Stimulated activated effector memory CD8-positive, alpha-beta T cell treated with anti-CD3 and anti-CD28 coated beads, Interleukin-12 subunit alpha, Interleukin-12 subunit beta, amount 100 ng/mL, for 72 hours (primary cell): ENCODE results near the gene FCGR1A.
"Not testable (repeated sequence)": the region's sequence is repeated elsewhere in the genome, so short reads cannot be mapped to it uniquely, and the experiment has no call there.

Source experiments
- ATAC-seq: fragments of 150-1000 bp; cut with Tn5 transposase; 2 replicates; pipeline ENCODE4 v1.10.0; 2021
- DNase-seq, 2 donors: peaks; one replicate each; pipeline ENCODE4 v3.0.0; 2021 to 2022; ENCODE audit warnings: low spot score in 2 of 2
- H3K27ac Mint-ChIP-seq: one replicate; pipeline ENCODE4 v1.8.0; 2022; ENCODE audit warnings: mild to moderate bottlenecking, mixed read lengths
- H3K36me3 Mint-ChIP-seq: one replicate; pipeline ENCODE4 v1.8.0; 2022; ENCODE audit warnings: mild to moderate bottlenecking, mixed read lengths
- H3K4me1 Mint-ChIP-seq: one replicate; pipeline ENCODE4 v1.8.0; 2022; ENCODE audit warnings: mixed read lengths
- H3K4me3 Mint-ChIP-seq: one replicate; pipeline ENCODE4 v1.8.0; 2022; ENCODE audit warnings: mild to moderate bottlenecking, mixed read lengths
- H3K9me3 Mint-ChIP-seq: one replicate; pipeline ENCODE4 v1.8.0; 2022; ENCODE audit warnings: mixed read lengths

FCGR1A gene

DNA sequence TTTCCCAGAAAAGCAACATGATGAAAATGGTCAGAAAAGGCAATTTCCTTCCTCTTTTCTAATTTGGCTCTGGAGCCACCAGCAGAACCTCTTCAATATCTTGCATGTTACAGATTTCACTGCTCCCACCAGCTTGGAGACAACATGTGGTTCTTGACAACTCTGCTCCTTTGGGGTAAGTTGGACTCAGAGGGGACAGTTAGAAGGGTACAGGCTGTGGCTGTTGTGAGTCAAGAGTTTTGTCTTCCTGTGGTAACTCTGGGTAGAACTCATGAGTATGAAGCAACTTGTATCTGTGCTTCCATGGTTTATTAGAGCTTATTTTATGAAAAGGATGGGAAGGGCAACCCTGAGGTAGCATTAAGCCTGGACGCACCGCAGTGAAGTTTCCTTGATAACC is at the start of gene FCGR1A:
TSS of gene FCGR1A (plus strand) at position 95 of the 400 bp plus-strand sequence. CDS start at position 145, 50 bp downstream.
- H3K36me3 Mint-ChIP-seq, DNase-seq, H3K4me3 Mint-ChIP-seq, H3K9me3 Mint-ChIP-seq, H3K27ac Mint-ChIP-seq, H3K4me1 Mint-ChIP-seq: not testable (repeated sequence)
- peak; percentile 62 for ATAC-seq

DNA sequence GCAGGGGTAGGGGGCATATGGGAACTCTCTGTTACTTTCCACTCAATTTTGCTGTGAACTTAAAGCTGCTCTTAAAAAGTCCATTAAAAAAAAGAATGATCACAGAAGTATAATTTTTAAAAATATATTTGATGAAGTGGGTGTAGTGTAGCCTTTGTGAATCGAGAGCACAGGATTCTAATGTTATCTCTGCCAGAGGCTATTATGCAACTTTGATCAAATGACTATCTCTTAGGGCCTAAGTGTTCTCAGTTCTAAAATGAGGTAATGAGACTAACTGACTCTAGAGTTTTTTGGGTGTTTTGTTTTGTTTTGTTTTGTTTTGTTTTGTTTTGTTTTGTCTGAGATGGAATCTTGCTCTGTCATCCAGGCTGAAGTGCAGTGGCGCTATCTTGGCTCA is 49.7 kb upstream of the FCGR1A start:
- not testable (repeated sequence) for H3K36me3 Mint-ChIP-seq, H3K27ac Mint-ChIP-seq, H3K9me3 Mint-ChIP-seq, H3K4me1 Mint-ChIP-seq, ATAC-seq, DNase-seq, H3K4me3 Mint-ChIP-seq

DNA sequence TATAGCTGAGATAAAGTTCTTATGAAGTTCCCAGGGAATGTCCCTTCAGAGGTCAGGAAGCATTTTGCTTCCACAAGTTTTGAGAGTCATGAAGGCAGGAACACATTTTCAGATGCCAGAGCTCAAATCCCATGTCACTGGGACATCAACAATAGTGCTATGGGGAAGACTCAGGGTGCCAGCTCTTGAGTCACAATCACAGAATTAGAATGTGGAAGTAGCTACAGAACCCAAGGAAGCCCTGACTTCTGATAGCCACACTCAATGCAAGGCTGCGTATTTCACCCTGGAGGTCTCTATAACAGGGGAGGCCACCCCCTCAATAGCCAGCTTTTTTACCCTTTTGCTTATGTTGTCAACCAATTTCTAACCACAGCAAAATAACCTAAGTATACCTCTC is 47.8 kb upstream of the FCGR1A start:
- DNase-seq, ATAC-seq, H3K27ac Mint-ChIP-seq, H3K4me1 Mint-ChIP-seq, H3K4me3 Mint-ChIP-seq, H3K36me3 Mint-ChIP-seq, H3K9me3 Mint-ChIP-seq: not testable (repeated sequence)

DNA sequence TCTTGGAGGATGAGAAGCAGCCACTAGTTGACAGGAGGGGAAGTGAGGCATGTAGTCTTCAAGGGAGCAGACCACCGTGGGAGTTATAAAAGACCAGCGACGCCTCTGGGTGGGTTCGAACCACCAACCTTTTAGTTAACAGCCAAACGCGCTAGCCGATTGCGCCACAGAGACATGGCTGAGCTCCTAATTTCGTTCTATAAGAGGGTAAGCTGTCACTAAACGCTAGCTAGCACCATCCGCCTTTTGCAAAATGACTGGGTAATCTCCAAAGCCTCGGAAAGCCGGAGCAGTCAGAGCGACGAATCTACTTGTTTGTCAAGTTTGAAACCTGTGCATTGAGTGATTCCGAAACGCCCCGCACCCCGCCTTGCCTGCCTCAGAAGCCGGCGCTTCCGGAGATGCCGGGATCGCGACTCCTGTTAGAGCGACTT is 42.3 kb upstream of the FCGR1A start:
- not testable (repeated sequence) for H3K36me3 Mint-ChIP-seq, H3K9me3 Mint-ChIP-seq, H3K4me1 Mint-ChIP-seq
- peak overlapping the region; percentile 95 for H3K27ac Mint-ChIP-seq
- ATAC-seq = peak; percentile 88
- DNase-seq = peak; percentile 13 to 82
- H3K4me3 Mint-ChIP-seq = peak overlapping the region; percentile 43

DNA sequence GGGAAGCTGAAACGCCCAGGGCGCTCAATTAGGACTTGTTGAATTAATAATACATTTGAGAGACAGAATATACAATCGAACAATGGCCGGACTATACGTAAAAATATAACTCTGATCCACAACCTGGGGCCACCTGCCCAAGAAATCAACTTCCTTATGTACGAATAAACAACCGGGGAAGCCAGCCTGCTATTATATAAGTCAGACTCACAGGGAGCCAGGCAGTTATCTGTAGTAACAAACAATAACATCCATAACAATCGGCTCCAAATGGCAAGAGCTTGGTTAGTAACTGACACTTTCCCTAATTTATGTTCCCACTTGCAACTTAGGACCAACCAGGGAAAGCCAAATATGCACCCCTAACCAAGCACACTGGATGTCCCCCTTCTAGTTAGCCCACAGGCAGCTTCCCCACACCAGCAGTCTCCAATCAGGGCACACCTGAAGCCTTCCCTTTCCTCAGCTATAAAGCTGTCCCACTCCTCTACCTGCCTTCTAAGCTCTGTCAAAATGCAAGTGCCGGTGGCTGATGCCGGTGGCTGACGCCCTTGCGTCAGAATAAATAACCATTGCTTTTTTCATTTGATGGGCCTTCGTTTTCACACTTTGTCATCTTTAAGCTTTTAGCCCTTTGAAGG is 41.8 kb upstream of the FCGR1A start:
- H3K4me1 Mint-ChIP-seq, H3K9me3 Mint-ChIP-seq, H3K36me3 Mint-ChIP-seq, DNase-seq: not testable (repeated sequence)
- peak; percentile 27 for ATAC-seq
- H3K4me3 Mint-ChIP-seq = peak overlapping the region; percentile 43
- H3K27ac Mint-ChIP-seq = peak overlapping the region; percentile 95

DNA sequence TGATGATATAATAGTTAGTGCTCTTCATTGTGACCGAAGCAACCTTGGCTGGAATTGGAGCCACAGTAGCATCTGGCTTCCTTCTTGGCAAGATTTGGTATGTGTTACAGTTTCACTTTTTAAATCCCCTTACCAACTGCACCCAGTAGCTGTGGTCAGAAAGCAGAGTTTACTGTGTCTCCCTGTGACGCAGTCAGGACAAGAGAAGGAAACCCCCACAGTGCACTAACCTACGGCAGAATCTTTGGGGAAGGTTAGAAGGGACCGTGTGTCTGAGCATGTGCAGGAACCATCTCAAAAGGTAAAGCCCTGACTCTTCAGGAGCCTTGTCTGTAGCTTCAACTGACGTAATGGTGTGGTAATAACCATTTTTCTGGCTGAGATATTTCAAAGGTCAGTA is 40.6 kb upstream of the FCGR1A start:
- H3K4me1 Mint-ChIP-seq, ATAC-seq, H3K27ac Mint-ChIP-seq, H3K36me3 Mint-ChIP-seq, DNase-seq, H3K4me3 Mint-ChIP-seq, H3K9me3 Mint-ChIP-seq: not testable (repeated sequence)

DNA sequence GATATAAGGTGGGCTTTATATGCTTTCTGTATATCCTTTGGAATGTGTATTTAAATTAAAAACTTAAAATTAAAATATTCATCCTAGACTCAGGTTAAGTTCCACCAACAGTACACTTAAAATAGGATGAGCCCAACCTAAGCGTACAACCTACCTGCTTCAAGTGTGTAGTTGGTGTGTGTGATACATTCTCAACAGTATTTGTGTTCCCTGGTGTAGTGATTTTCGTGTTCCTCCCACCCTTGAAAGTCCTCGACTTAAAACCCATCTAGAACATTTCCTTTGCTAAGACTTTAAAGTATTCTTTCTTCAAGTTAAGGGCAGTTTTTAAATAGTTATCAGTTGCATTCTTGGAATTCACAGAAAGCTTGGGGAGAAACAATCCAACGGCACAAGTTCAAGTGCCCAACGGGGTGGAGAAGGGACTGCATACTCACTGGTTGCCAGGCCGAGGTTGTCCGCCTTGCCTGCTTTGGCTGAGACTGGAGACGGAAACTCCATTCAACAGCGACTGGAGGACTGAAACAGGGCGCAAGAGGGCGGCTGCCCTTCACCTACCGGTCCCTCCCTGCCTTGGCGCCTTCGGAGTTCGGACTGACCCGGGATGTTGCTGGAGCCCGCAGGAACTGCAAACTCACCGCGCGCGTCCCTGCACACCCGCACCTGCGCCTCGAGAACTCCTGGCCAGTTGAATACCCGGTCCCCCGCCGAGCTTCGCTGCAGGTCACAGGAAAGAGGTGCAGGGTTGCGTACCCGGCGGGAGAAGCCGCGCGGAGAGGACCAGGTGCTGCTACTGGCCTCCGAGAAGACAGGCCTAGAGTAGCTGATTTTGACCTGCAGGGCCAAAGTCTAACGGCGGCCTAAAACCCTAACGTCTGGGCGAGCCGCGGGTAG is 35.8 kb upstream of the FCGR1A start:
- peak overlapping the region; percentile 65 for H3K4me3 Mint-ChIP-seq
- not testable (repeated sequence) for H3K9me3 Mint-ChIP-seq, H3K36me3 Mint-ChIP-seq, H3K27ac Mint-ChIP-seq, DNase-seq, ATAC-seq
- H3K4me1 Mint-ChIP-seq = peaks cover 11% of the 10 kb centered on the region

DNA sequence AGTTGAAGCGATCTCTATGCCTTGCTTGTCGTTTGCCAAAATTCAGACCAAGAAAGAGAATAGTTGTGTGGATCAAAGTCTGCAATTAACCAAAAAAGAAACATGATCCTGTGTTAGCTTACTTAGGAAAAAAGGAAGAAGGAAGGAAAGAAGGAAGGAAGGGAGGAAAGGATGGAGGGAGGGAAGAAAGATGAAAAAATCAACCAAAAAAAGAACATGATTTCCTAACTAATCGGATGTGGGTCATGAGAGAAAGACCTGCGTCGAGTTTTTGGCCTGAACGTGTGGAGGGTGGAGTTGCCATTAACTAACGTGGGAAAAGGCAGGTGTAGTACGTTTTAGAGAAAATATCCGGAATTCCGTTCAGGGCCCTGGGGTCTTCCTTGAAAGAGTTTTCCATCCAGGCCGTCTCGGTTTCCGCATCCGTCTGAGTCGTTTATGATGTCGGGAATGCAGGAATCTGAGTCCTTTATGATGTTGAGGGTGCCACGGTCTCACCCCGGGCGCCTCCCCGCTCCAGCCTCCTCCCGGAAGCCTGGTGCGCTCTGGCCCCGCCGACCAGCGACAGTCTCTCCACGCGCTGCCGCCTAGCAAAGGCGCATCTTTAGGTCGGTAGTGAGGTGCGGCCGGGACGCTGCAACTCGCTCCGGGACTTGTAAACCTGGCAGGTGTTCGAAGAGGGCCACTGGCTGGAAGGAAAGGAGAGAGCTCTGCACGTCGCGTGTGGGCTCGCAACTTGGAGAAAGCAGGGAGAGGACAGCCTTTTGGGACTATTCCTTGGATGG is 34.9 kb upstream of the FCGR1A start:
- H3K36me3 Mint-ChIP-seq, H3K27ac Mint-ChIP-seq: not testable (repeated sequence)
- peak; percentile 72 for ATAC-seq

DNA sequence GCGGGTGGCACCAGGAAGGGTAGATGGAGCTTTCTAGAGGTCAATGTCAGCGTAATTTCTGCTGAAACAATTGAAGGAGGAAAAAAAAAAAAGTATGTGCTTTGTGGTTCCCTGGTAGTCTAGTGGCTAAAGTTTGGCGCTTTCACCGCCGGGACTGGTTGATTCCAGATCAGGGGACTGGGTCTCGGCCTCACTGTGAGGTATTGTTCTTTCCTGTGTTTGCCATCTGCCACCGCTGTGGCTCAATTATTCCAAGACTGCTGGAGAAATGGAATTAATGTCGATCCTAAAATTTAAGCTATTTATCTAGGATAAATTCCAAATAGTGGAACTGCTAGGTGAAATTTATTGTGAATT is 34.4 kb upstream of the FCGR1A start:
- DNase-seq, H3K9me3 Mint-ChIP-seq, H3K27ac Mint-ChIP-seq, H3K36me3 Mint-ChIP-seq, ATAC-seq: not testable (repeated sequence)
- Mint-ChIP-seq H3K4me1 (peaks cover 11% of the 10 kb centered on the region), H3K4me3 (peak overlapping the region; percentile 65)

More for the DNA sequence above, 34.9 kb upstream of the FCGR1A start:
- H3K4me3 Mint-ChIP-seq = peak overlapping the region; percentile 65
- DNase-seq, H3K9me3 Mint-ChIP-seq: not testable (repeated sequence)
- peaks cover 11% of the 10 kb centered on the region for H3K4me1 Mint-ChIP-seq

DNA sequence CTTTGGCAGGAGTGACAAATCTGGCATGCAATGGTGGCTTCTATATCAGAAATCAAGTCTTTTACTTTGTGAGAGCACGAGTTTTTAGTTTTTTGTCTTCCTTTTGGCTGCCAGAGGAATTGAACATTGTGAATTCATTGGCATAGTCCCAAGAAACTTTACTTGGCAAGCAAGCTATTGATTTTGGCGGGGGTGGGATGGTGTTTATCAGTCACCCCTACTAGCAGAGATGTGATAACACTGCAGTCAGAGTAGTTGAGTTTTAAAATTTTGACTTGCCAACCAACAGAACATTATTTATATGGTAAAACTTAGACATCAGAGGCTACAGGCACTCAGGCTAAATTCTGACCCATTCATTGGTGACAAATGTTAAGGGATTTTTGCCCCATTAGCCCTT is 31.9 kb upstream of the FCGR1A start:
- DNase-seq, H3K27ac Mint-ChIP-seq, H3K9me3 Mint-ChIP-seq, ATAC-seq, H3K36me3 Mint-ChIP-seq, H3K4me3 Mint-ChIP-seq: not testable (repeated sequence)
- H3K4me1 Mint-ChIP-seq = peaks cover 11% of the 10 kb centered on the region

DNA sequence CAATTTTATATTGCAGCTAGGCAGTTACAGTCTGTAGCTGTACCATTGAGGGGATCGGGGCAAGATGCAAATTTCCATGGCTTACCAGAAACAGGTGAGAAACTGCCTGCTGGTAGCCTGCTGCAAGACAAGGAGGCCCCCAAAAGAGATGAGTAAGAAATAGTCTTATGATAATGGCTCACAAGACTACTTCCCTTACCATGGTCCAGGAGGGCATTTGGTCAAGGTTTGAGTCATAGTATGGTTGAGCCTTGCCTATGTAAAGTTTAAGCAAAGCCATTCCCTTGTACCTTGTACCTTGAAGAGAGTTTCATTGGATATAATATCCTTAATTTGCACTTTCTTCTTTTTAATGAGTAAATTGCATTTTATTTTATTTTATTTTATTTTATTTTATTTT is 30.3 kb upstream of the FCGR1A start:
- peaks cover 10% of the 10 kb centered on the region for H3K4me1 Mint-ChIP-seq
- ATAC-seq, H3K27ac Mint-ChIP-seq, H3K36me3 Mint-ChIP-seq, H3K4me3 Mint-ChIP-seq, DNase-seq, H3K9me3 Mint-ChIP-seq: not testable (repeated sequence)

DNA sequence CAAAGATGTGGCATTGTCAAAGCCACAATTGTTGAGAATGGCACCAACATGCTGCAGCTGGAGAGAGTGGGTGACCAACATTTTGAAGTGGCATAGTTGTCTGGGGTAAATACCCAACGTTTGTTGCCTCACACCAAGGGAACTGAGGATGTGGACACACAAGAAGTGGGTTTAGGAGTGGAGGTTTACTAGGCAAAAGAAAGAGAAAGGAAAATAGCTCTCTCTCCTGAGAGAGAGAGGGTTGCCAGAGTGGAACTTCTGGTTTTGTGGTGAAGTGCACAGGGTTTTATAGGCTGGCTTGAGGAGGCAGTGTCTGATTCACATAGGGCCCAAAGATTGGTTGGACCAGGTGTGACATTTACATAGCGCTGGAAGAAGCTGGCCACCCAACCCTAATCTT is 29.0 kb upstream of the FCGR1A start:
- not testable (repeated sequence) for H3K4me1 Mint-ChIP-seq, H3K9me3 Mint-ChIP-seq, H3K4me3 Mint-ChIP-seq, DNase-seq, ATAC-seq, H3K27ac Mint-ChIP-seq, H3K36me3 Mint-ChIP-seq

DNA sequence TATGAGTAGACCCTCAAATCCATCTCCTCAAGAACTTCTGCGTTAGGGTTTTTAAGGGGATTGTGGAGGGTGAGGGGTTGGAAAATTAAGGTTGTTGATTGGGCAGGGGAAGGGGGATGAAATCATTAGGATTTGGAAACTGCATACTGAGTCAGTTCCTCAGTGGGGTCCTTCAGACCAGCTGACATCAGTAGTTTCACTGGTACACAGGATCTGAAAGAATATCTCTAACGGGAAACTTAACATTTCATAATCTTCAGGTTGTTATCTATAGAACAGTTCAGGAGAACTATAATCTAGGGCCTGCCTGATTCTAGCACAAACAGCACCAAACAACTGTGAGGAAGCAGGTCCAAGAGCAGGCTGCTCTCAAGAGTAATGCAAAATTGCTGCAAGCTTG is 27.2 kb upstream of the FCGR1A start:
- not testable (repeated sequence) for ATAC-seq, H3K36me3 Mint-ChIP-seq, H3K4me1 Mint-ChIP-seq, H3K4me3 Mint-ChIP-seq, H3K9me3 Mint-ChIP-seq, DNase-seq, H3K27ac Mint-ChIP-seq

DNA sequence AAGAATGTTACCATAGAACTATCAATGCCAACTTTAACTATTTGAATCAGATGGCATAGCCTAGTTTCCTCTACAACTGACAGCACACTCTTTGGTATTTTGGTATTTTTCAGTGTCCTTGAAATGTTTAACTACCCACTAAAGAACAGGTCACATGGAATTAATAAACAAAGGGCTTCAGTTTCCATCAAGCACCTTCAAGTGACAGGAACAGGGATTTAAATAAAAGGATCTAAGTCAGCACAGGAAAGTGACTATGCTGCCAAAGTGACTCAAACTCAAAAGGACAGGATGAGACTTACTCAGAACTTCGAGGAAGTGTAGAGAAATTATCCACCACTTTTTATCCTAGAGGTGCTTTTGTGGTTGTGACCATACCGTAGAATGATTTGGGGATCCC is 20.2 kb upstream of the FCGR1A start:
- not testable (repeated sequence) for H3K4me3 Mint-ChIP-seq, H3K9me3 Mint-ChIP-seq, DNase-seq, H3K4me1 Mint-ChIP-seq, H3K27ac Mint-ChIP-seq, H3K36me3 Mint-ChIP-seq, ATAC-seq

DNA sequence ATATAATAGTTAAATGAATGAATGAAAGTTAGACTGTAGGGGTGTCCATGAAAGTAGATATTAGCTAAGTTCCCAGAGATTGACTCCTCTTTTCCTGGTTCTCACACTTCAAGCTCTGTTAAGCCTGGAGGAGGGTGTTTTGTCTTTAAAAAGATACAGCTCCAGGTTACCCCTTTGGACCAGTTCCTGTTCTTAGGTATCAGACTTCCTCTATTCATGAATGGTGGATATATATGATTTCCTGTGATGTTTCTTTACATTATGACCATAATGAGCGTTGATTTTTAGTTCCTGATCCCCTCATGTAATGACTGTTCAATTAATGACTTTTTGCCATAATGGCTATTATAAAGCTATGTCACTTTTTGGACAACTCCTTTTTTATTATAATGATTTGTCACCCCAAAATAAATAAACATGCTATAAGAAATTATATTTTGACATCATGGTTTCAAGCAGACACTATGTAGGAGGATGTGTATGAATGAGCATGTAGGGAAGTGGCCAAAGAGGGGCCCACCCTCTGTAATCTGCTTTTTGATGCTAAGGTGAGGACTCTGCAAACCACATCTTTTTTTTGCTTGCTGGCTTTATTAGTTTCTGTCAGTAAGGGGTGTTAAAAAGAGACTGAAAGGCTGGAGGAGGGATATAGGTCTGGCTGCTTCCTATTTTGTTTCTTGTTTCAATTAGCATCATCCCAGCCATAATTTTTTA is 18.2 kb upstream of the FCGR1A start:
- H3K36me3 Mint-ChIP-seq, ATAC-seq, H3K4me3 Mint-ChIP-seq, H3K4me1 Mint-ChIP-seq, H3K27ac Mint-ChIP-seq, DNase-seq, H3K9me3 Mint-ChIP-seq: not testable (repeated sequence)
